Measurements from ENCODE around the gene KRT26. TPM values are rescaled to one million over a fixed set of nuclear protein-coding genes. Genes with fewer than 3 reads are reported as not detected.

KRT26 gene
- total RNA-seq, 2 experiments from 2014 or later = not detected

GRCh38 chr17:40810494-40810893 is 38.5 kb upstream of the KRT26 start:
- H3K9me3 Mint-ChIP-seq = no peaks in the 10 kb centered on the region

GRCh38 chr17:40809721-40810421 is 37.9 kb upstream of the KRT26 start:
- no peak for DNase-seq
- no peak overlapping the region for H3K4me3 Mint-ChIP-seq
- CTCF ChIA-PET = interaction anchor here (0.9 kb wide), 1 partner anchor 853 kb away, joined by 3 read pairs; no protein-coding TSS in a partner anchor
- H3K27ac Mint-ChIP-seq = no peak overlapping the region
- intact Hi-C loops (cut with micrococcal nuclease) = no loop called here
- H3K27me3 Mint-ChIP-seq (ENCODE audit: low read depth) = peaks cover 54% of the 10 kb centered on the region
- no peaks in the 10 kb centered on the region for H3K36me3 Mint-ChIP-seq (ENCODE audit: low read depth)
- H3K9me3 Mint-ChIP-seq = no peaks in the 10 kb centered on the region
- no peaks in the 10 kb centered on the region for H3K4me1 Mint-ChIP-seq (ENCODE audit: low read depth)

More at GRCh38 chr17:40810494-40810893, 38.5 kb upstream of the KRT26 start:
- Mint-ChIP-seq H3K4me1 (ENCODE audit: low read depth) (no peaks in the 10 kb centered on the region), H3K27ac (no peak overlapping the region), H3K36me3 (ENCODE audit: low read depth) (no peaks in the 10 kb centered on the region), H3K4me3 (no peak overlapping the region), H3K27me3 (ENCODE audit: low read depth) (peaks cover 48% of the 10 kb centered on the region)
- intact Hi-C loops (cut with micrococcal nuclease) = no loop called here
- CTCF ChIA-PET = no interaction called here
- no peak for DNase-seq

DNA sequence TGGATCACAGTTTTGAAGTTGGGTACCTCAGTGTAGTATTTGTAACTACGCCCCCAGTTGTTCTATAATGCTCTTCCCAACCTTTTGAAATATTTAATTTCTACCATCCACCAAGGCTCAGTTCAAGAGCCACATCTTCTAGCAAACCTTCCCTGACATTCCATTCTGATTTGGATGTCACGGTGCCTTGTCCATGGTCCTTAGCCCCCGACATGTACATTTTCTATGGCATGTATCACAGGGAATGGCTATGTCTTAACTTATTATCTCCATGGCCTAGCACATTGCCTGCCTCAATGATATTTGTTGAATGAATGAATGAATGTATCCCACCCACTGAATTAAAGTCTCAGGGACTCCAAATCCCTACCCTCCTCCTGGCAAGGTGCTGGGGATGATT is 34.1 kb upstream of the KRT26 start:
- CTCF ChIA-PET = interaction anchor here (0.6 to 2.1 kb wide), 4 partner anchors 50 to 856 kb away, joined by 3 to 9 read pairs (median 4); no protein-coding TSS in a partner anchor
- Mint-ChIP-seq H3K27ac (no peak overlapping the region), H3K36me3 (ENCODE audit: low read depth) (no peaks in the 10 kb centered on the region), H3K4me3 (no peak overlapping the region), H3K4me1 (ENCODE audit: low read depth) (no peaks in the 10 kb centered on the region), H3K27me3 (ENCODE audit: low read depth) (peaks cover 35% of the 10 kb centered on the region), H3K9me3 (no peaks in the 10 kb centered on the region)
- intact Hi-C loops (cut with micrococcal nuclease) = no loop called here
- DNase-seq = no peak

GRCh38 chr17:40803617-40804082 is 31.6 kb upstream of the KRT26 start:
- no peaks in the 10 kb centered on the region for H3K9me3 Mint-ChIP-seq
- CTCF ChIA-PET = interaction anchor here (0.7 to 1.1 kb wide), 3 partner anchors 15 to 845 kb away, joined by 3 to 5 read pairs (median 3); no protein-coding TSS in a partner anchor
- H3K36me3 Mint-ChIP-seq (ENCODE audit: low read depth) = no peaks in the 10 kb centered on the region
- no peak overlapping the region for H3K27ac Mint-ChIP-seq
- DNase-seq = peak; percentile 90
- H3K4me1 Mint-ChIP-seq (ENCODE audit: low read depth) = no peaks in the 10 kb centered on the region
- no peak overlapping the region for H3K4me3 Mint-ChIP-seq
- intact Hi-C loops (cut with micrococcal nuclease) = loop anchor here (1.0 to 5.0 kb wide), 7 partner anchors 49 to 863 kb away; no protein-coding TSS in a partner anchor
- H3K27me3 Mint-ChIP-seq (ENCODE audit: low read depth) = peaks cover 23% of the 10 kb centered on the region

DNA sequence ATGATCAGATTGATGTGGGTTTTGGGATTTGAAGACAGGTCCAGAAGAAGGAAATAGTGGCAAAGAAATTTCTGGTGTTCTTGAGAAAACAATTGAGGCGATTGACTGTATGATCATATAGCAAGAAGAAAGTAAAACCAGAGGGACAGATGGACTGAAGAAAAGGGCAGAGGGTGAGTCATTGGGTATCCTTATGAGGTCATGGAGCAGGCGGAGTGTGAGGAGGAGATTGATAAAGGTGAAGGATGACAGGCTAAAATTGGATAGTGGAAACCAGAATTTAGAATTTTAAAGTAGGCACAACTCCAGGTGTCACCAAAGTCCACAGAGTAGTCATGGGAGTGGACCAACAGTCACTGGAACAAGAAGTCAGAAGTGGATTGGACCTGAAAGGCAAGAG is 29.2 kb upstream of the KRT26 start:
- H3K4me1 Mint-ChIP-seq (ENCODE audit: low read depth) = no peaks in the 10 kb centered on the region
- H3K27ac Mint-ChIP-seq = no peak overlapping the region
- H3K27me3 Mint-ChIP-seq (ENCODE audit: low read depth) = peaks cover 20% of the 10 kb centered on the region
- intact Hi-C loops (cut with micrococcal nuclease) = loop anchor here (5.0 kb wide), 3 partner anchors 51 to 846 kb away; no protein-coding TSS in a partner anchor
- no peaks in the 10 kb centered on the region for H3K36me3 Mint-ChIP-seq (ENCODE audit: low read depth)
- H3K4me3 Mint-ChIP-seq = no peak overlapping the region
- CTCF ChIA-PET = interaction anchor here (1.7 kb wide), 1 partner anchor 862 kb away, joined by 7 read pairs; no protein-coding TSS in a partner anchor
- DNase-seq = no peak
- H3K9me3 Mint-ChIP-seq = no peaks in the 10 kb centered on the region

DNA sequence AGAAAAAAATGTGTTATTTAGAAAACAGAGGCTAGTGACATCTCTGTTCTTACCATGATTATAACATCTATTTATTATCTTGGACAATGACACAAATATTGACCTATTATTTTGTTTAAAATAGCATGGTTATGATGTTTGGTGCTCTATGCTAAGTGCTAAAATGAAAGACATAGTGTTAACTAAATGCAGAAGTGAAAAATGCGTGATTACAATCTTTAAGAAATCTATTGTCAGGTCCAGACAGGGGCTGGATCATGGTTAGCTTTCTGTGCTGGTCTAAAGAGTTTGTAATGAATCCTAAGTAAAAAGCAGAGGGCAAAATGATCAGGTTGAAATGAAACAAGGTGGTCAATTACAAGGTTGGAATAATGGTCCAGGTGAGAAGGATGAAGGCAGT is 28.4 kb upstream of the KRT26 start:
- Mint-ChIP-seq H3K27me3 (ENCODE audit: low read depth) (peaks cover 18% of the 10 kb centered on the region), H3K9me3 (no peaks in the 10 kb centered on the region), H3K4me1 (ENCODE audit: low read depth) (no peaks in the 10 kb centered on the region), H3K36me3 (ENCODE audit: low read depth) (no peaks in the 10 kb centered on the region), H3K27ac (no peak overlapping the region), H3K4me3 (no peak overlapping the region)
- intact Hi-C loops (cut with micrococcal nuclease) = loop anchor here (5.0 kb wide), 3 partner anchors 52 to 847 kb away; no protein-coding TSS in a partner anchor
- DNase-seq = no peak
- CTCF ChIA-PET = no interaction called here

- Mint-ChIP-seq H3K9me3 (no peaks in the 10 kb centered on the region), H3K4me3 (no peak within 1 kb of the TSS), H3K27ac (no peak within 1 kb of the TSS), H3K36me3 (ENCODE audit: low read depth) (no peaks in the 10 kb centered on the region), H3K27me3 (ENCODE audit: low read depth) (peaks cover 13% of the 10 kb centered on the region), H3K4me1 (ENCODE audit: low read depth) (no peaks in the 10 kb centered on the region)
- DNase-seq = no peak
- intact Hi-C loops (cut with micrococcal nuclease) = loop anchor here (5.0 kb wide), 3 partner anchors 52 to 847 kb away; no protein-coding TSS in a partner anchor
- CTCF ChIA-PET = no interaction called here
Observed at GRCh38 chr17:40799859-40800258, 27.9 kb upstream of the KRT26 start, which contains the start of gene KRT28. KRT28 (minus strand) TSS chr17:40799959; CDS start chr17:40799893, 66 bp downstream.

DNA sequence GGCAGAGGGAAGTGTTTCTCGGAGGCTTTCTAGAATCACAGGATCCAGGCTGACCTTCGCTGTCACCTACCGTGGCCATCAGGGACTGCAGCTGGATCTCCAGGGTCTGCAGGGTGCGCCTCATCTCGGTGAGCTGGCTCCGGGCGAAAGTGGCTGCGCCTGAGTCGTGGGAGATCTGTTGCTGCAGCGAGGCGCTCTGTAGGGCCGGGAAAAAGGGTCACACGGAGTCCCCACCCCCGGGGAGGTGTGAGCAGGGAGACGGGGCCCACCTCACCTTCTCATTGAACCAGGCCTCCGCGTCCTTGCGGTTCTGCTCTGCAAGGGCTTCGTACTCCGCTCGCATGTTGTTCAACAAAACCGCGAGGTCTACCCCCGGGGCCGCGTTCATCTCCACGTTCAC is 24.8 kb upstream of the KRT26 start:
- intact Hi-C loops (cut with micrococcal nuclease) = no loop called here
- Mint-ChIP-seq H3K4me1 (ENCODE audit: low read depth) (no peaks in the 10 kb centered on the region), H3K9me3 (no peaks in the 10 kb centered on the region), H3K36me3 (ENCODE audit: low read depth) (no peaks in the 10 kb centered on the region), H3K27me3 (ENCODE audit: low read depth) (peaks cover 16% of the 10 kb centered on the region), H3K27ac (no peak overlapping the region), H3K4me3 (no peak overlapping the region)
- DNase-seq = no peak
- CTCF ChIA-PET = no interaction called here

GRCh38 chr17:40795019-40795667 is 23.1 kb upstream of the KRT26 start:
- no peaks in the 10 kb centered on the region for H3K36me3 Mint-ChIP-seq (ENCODE audit: low read depth)
- no peak overlapping the region for H3K4me3 Mint-ChIP-seq
- intact Hi-C loops (cut with micrococcal nuclease) = no loop called here
- no peaks in the 10 kb centered on the region for H3K9me3 Mint-ChIP-seq
- CTCF ChIA-PET = interaction anchor here (0.6 kb wide), 1 partner anchor 17 kb away, joined by 3 read pairs; no protein-coding TSS in a partner anchor
- no peak for DNase-seq
- peaks cover 16% of the 10 kb centered on the region for H3K27me3 Mint-ChIP-seq (ENCODE audit: low read depth)
- no peak overlapping the region for H3K27ac Mint-ChIP-seq
- H3K4me1 Mint-ChIP-seq (ENCODE audit: low read depth) = no peaks in the 10 kb centered on the region

DNA sequence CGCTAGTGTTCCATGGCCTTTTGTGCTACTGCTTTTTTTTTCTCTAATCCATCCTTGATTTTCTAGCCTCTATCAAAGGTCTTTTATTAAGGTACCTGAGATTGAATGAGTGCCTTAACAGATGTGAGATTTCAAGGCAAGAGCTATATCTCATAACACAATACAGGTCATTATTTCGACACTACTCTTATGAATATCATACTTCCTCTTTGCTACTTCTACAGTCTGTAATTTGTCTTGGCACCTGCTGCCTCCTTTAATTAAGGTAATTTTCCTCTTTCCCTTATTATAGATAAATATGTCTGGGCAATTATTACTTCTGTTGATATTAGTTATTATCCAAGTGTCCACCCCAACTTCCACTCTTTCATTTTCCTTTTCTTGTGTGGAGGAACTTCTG is 22.5 kb upstream of the KRT26 start:
- CTCF ChIA-PET = interaction anchor here (0.6 kb wide), 1 partner anchor 18 kb away, joined by 3 read pairs; no protein-coding TSS in a partner anchor
- no peak for DNase-seq
- Mint-ChIP-seq H3K4me3 (no peak overlapping the region), H3K27me3 (ENCODE audit: low read depth) (peaks cover 15% of the 10 kb centered on the region), H3K9me3 (no peaks in the 10 kb centered on the region), H3K27ac (no peak overlapping the region), H3K36me3 (ENCODE audit: low read depth) (no peaks in the 10 kb centered on the region), H3K4me1 (ENCODE audit: low read depth) (no peaks in the 10 kb centered on the region)
- intact Hi-C loops (cut with micrococcal nuclease) = no loop called here

DNA sequence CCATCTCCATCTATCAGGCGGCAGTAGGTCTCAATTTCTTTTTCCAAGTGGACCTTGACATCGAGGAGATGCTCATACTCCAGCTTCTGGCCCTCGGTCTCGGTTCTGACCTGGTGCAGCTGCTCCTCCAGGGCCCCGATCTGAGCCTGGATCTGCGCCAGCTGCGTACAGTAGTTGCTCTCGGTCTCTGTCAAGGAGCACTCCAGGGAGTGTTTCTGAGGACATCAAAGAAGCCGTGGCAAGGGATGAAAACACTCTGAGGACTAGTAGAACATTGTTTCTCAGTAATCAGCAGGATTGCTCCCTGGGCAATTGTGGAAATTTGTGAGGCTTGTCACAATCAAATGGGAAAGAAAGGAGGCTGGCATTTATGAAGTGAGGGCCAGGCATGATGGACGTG is 21.8 kb upstream of the KRT26 start:
- Mint-ChIP-seq H3K4me3 (no peak overlapping the region), H3K27me3 (ENCODE audit: low read depth) (peaks cover 12% of the 10 kb centered on the region), H3K4me1 (ENCODE audit: low read depth) (no peaks in the 10 kb centered on the region), H3K27ac (no peak overlapping the region), H3K9me3 (no peaks in the 10 kb centered on the region), H3K36me3 (ENCODE audit: low read depth) (no peaks in the 10 kb centered on the region)
- CTCF ChIA-PET = no interaction called here
- intact Hi-C loops (cut with micrococcal nuclease) = no loop called here
- DNase-seq = no peak

GRCh38 chr17:40791787-40792436 is 19.9 kb upstream of the KRT26 start:
- no peaks in the 10 kb centered on the region for H3K36me3 Mint-ChIP-seq (ENCODE audit: low read depth)
- no peaks in the 10 kb centered on the region for H3K4me1 Mint-ChIP-seq (ENCODE audit: low read depth)
- H3K27me3 Mint-ChIP-seq (ENCODE audit: low read depth) = peaks cover 12% of the 10 kb centered on the region
- H3K4me3 Mint-ChIP-seq = no peak overlapping the region
- CTCF ChIA-PET = interaction anchor here (1.0 to 1.2 kb wide), 3 partner anchors 11 to 177 kb away, joined by 3 read pairs; no protein-coding TSS in a partner anchor
- intact Hi-C loops (cut with micrococcal nuclease) = loop anchor here (1.0 kb wide), 1 partner anchor 172 kb away; no protein-coding TSS in a partner anchor
- no peak overlapping the region for H3K27ac Mint-ChIP-seq
- no peaks in the 10 kb centered on the region for H3K9me3 Mint-ChIP-seq
- no peak for DNase-seq
